Pons (tissue), 1 donor: ENCODE data around the gene DNAAF3.
A peak's percentile ranks its signal among the peaks of the same experiment; 100 is the strongest.
"Not testable (repeated sequence)": the region's sequence is repeated elsewhere in the genome, so short reads cannot be mapped to it uniquely, and the experiment has no call there.

Source experiments
- DNase-seq: peaks from one replicate; pipeline ENCODE4 v3.0.0-alpha.2; 2016; ENCODE audit warnings: low spot score

Gene DNAAF3

GRCh38 chr19:55175117-55175867, 8.9 kb upstream of the DNAAF3 start:
- no peak for DNase-seq

- DNase-seq, result no peak
These were observed 8.2 kb upstream of the DNAAF3 start for GRCh38 chr19:55174425-55175116.

- DNase-seq, result peak; percentile 20
These were observed 7.4 kb upstream of the DNAAF3 start for GRCh38 chr19:55173714-55174409.

- DNase-seq, result no peak
These were observed 6.8 kb upstream of the DNAAF3 start for GRCh38 chr19:55173186-55173713.

GRCh38 chr19:55172741-55173140, 6.3 kb upstream of the DNAAF3 start:
- DNase-seq, result no peak

GRCh38 chr19:55172318-55172717, 5.9 kb upstream of the DNAAF3 start:
- DNase-seq, result not testable (repeated sequence)

GRCh38 chr19:55171440-55171839, 5.0 kb upstream of the DNAAF3 start:
- no peak for DNase-seq

GRCh38 chr19:55169136-55169535, 2.7 kb upstream of the DNAAF3 start:
- DNase-seq, result no peak

- peak; percentile 69 for DNase-seq
These were observed 372 bp downstream of the DNAAF3 start for GRCh38 chr19:55165952-55166529.

GRCh38 chr19:55161571-55162322, 4.7 kb downstream of the DNAAF3 start:
- no peak for DNase-seq

GRCh38 chr19:55160986-55161365, 5.4 kb downstream of the DNAAF3 start:
- DNase-seq, result no peak

- peak; percentile 46 for DNase-seq
These were observed 6.1 kb downstream of the DNAAF3 start for GRCh38 chr19:55160128-55160985.

GRCh38 chr19:55158848-55159749, 7.3 kb downstream of the DNAAF3 start:
- DNase-seq, result no peak

- DNase-seq, result no peak
These were observed 8.0 kb downstream of the DNAAF3 start for GRCh38 chr19:55158423-55158822.

- DNase-seq, result no peak
These were observed 9.1 kb downstream of the DNAAF3 start, which contains the start of gene TNNI3 for GRCh38 chr19:55157064-55157908. TSS of gene TNNI3 (minus strand) at chr19:55157732. CDS start at chr19:55157589, 143 bp downstream.

- DNase-seq, result no peak
These were observed 10.0 kb downstream of the DNAAF3 start for GRCh38 chr19:55156202-55157063.

GRCh38 chr19:55155784-55156183, 10.6 kb downstream of the DNAAF3 start:
- DNase-seq, result not testable (repeated sequence)
